22Rv1 (cell line): ENCODE measurements around the gene TMEM19.

Experiments
- H3K27ac ChIP-seq: fragments of 450-650 bp; 2 replicates; pipeline ENCODE4 v1.5.1; 2017
- CTCF ChIP-seq: fragments of 450-650 bp; IDR thresholded peaks from 2 replicates; pipeline ENCODE4 v1.5.1; 2017; ENCODE audit warnings: mild to moderate bottlenecking
- ZFX ChIP-seq: fragments of 450-650 bp; IDR thresholded peaks from 2 replicates; pipeline ENCODE4 v1.6.1; 2017; ENCODE audit warnings: antibody characterized with exemption, borderline replicate concordance

The TMEM19 gene

GRCh38 chr12:71645268-71645667, 40.6 kb upstream of the TMEM19 start:
- TF ChIP-seq ZFX (no peak), CTCF (no peak)
- no peak overlapping the region for H3K27ac ChIP-seq

- no peak for TF ChIP-seq ZFX
- TF ChIP-seq CTCF, result no peak
- H3K27ac ChIP-seq, result no peak overlapping the region
Observed at GRCh38 chr12:71646512-71646911, 39.4 kb upstream of the TMEM19 start.

GRCh38 chr12:71648537-71648936, 37.3 kb upstream of the TMEM19 start:
- no peak overlapping the region for H3K27ac ChIP-seq
- TF ChIP-seq CTCF (no peak), ZFX (no peak)

- TF ChIP-seq ZFX, result no peak
- no peak for TF ChIP-seq CTCF
- H3K27ac ChIP-seq, result no peak overlapping the region
Observed at GRCh38 chr12:71649401-71649800, 36.5 kb upstream of the TMEM19 start.

- TF ChIP-seq CTCF (no peak), ZFX (no peak)
- no peak overlapping the region for H3K27ac ChIP-seq
Observed at GRCh38 chr12:71652656-71653055, 33.2 kb upstream of the TMEM19 start.

- H3K27ac ChIP-seq, result no peak overlapping the region
- TF ChIP-seq CTCF, result no peak
- no peak for TF ChIP-seq ZFX
Observed at GRCh38 chr12:71653137-71653536, 32.7 kb upstream of the TMEM19 start.

- no peak overlapping the region for H3K27ac ChIP-seq
- TF ChIP-seq ZFX, result no peak
- TF ChIP-seq CTCF, result no peak
Observed at GRCh38 chr12:71654200-71654599, 31.7 kb upstream of the TMEM19 start.
